Naive thymus-derived CD4-positive, alpha-beta T cell (primary cell): ENCODE results near the gene SYNE2. TPM values are rescaled to one million over a fixed set of nuclear protein-coding genes. Genes with fewer than 3 reads are reported as not detected.

Experiments
- ATAC-seq: fragments of 150-1000 bp; cut with Tn5 transposase; 2 replicates; pipeline ENCODE4 v1.10.0; 2021; ENCODE audit warnings: mild to moderate bottlenecking, moderate library complexity
- CTCF ChIA-PET: fragments of 350-600 bp; sonication (Branson Sonifier 250); formaldehyde crosslinking; loops from one replicate; lab custom pipeline; 2021; ENCODE audit warnings: antibody characterized with exemption; lab: Charles Lee
- POLR2A ChIA-PET: fragments of 350-600 bp; sonication (Branson Sonifier 250); formaldehyde crosslinking; loops from one replicate; lab custom pipeline; 2021; ENCODE audit warnings: antibody characterized with exemption, inconsistent platforms; lab: Charles Lee
- DNase-seq, 9 donors: peaks; one replicate each; pipeline versions ENCODE4 v3.0.0 to v3.0.0-alpha.2; 2020 to 2022; ENCODE audit warnings: mixed read lengths in 1 of 9
- H3K27ac ChIP-seq: one replicate; pipeline ENCODE4 v1.7.0; 2013; ENCODE audit warnings: mild to moderate bottlenecking, low read depth, low read length, moderate library complexity
- H3K27me3 ChIP-seq, 2 donors: one replicate each; pipeline ENCODE4 v1.7.0; 2013; ENCODE audit warnings: low read length in 2 of 2, mild to moderate bottlenecking in 2 of 2, moderate library complexity in 2 of 2; ENCODE audit not compliant: control insufficient read depth in 2 of 2, insufficient read depth in 2 of 2
- H3K36me3 ChIP-seq, 3 experiments: 1 replicate in 2 of 3; 2 replicates in 1 of 3; pipeline ENCODE4 v1.7.0; 2013; ENCODE audit warnings: low read length in 3 of 3, mild to moderate bottlenecking in 3 of 3, moderate library complexity in 1 of 3; ENCODE audit not compliant: insufficient read depth in 3 of 3, control insufficient read depth in 2 of 3
- H3K4me1 ChIP-seq, 2 donors: one replicate each; pipeline ENCODE4 v1.7.0; 2013; ENCODE audit warnings: low read length in 2 of 2, mild to moderate bottlenecking in 2 of 2, moderate library complexity in 1 of 2; ENCODE audit not compliant: control insufficient read depth in 2 of 2, insufficient read depth in 2 of 2
- H3K4me3 ChIP-seq: 2 replicates; pipeline ENCODE4 v1.7.0; 2013; ENCODE audit warnings: mild to moderate bottlenecking, low read length
- H3K9me3 ChIP-seq, 3 experiments: 1 replicate in 2 of 3; 2 replicates in 1 of 3; pipeline ENCODE4 v1.7.0; 2013; ENCODE audit warnings: low read length in 3 of 3; ENCODE audit not compliant: control insufficient read depth in 2 of 3
- H3K27ac Mint-ChIP-seq, 9 donors: one replicate each; pipeline ENCODE4 v1.8.0; 2020 to 2022; ENCODE audit warnings: mixed read lengths in 9 of 9, mild to moderate bottlenecking in 8 of 9, moderate library complexity in 5 of 9, inconsistent platforms in 2 of 9
- H3K27me3 Mint-ChIP-seq, 5 donors: one replicate each; pipeline ENCODE4 v1.8.0; 2021 to 2022; ENCODE audit warnings: mixed read lengths in 5 of 5, mild to moderate bottlenecking in 1 of 5
- H3K36me3 Mint-ChIP-seq, 5 donors: one replicate each; pipeline ENCODE4 v1.8.0; 2020 to 2022; ENCODE audit warnings: mixed read lengths in 5 of 5, mild to moderate bottlenecking in 3 of 5, inconsistent platforms in 1 of 5
- H3K4me1 Mint-ChIP-seq, 7 donors: one replicate each; pipeline ENCODE4 v1.8.0; 2020 to 2022; ENCODE audit warnings: mixed read lengths in 7 of 7, mild to moderate bottlenecking in 3 of 7, inconsistent platforms in 1 of 7
- H3K4me3 Mint-ChIP-seq, 10 donors: one replicate each; pipeline ENCODE4 v1.8.0; 2020 to 2022; ENCODE audit warnings: mild to moderate bottlenecking in 10 of 10, mixed read lengths in 10 of 10, moderate library complexity in 6 of 10, inconsistent platforms in 2 of 10
- H3K9me3 Mint-ChIP-seq, 11 donors: one replicate each; pipeline ENCODE4 v1.8.0; 2020 to 2022; ENCODE audit warnings: mixed read lengths in 11 of 11, mild to moderate bottlenecking in 4 of 11, inconsistent platforms in 1 of 11, moderate library complexity in 1 of 11
- intact Hi-C, 2 donors: fragments of 100-400 bp; cut with micrococcal nuclease; formaldehyde crosslinking; loops; one replicate each; pipeline ENCODE4 v1.15.1; 2023
- polyA plus RNA-seq, 2 donors: library from polyadenylated mRNA; unstranded; fragments of 300-500 nt; fragmentation: Illumina TruSeq; gene quantifications; one replicate each; pipeline ENCODE4 v1.2.3, GENCODE V29; 2021
- total RNA-seq, 6 experiments: library from RNA in 5 of 6; stranded (reverse) in 5 of 6; gene quantifications; 1 replicate in 5 of 6; 2 replicates in 1 of 6; pipeline ENCODE4 v1.2.3 and lab custom pipeline; 2021 to 2026

SYNE2 gene
- total and polyA plus RNA-seq, 7 experiments from 2014 or later = 22.4 to 170 (median 139) TPM

GRCh38 chr14:64098120-64098519 is 245.3 kb downstream of the SYNE2 start:
- H3K27ac Mint-ChIP-seq = peak overlapping the region in 2 of 9 donors; percentile 47 to 49
- no peak overlapping the region for H3K4me3 Mint-ChIP-seq
- CTCF ChIA-PET = no interaction called here
- intact Hi-C loops = no loop called here
- no peak overlapping the region for H3K27ac ChIP-seq
- no peak for DNase-seq
- peaks cover 9 to 81% (median 56%) of the 10 kb centered on the region in 5 donors for H3K36me3 Mint-ChIP-seq
- H3K27me3 Mint-ChIP-seq = no peaks in the 10 kb centered on the region
- POLR2A ChIA-PET = no interaction called here
- peaks cover 0 to 4% (median 0%) of the 10 kb centered on the region in 11 donors for H3K9me3 Mint-ChIP-seq
- H3K36me3 ChIP-seq = peaks cover 10 to 48% (median 43%) of the 10 kb centered on the region in 3 experiments
- no peaks in the 10 kb centered on the region for H3K27me3 ChIP-seq
- no peaks in the 10 kb centered on the region for H3K9me3 ChIP-seq
- no peak for ATAC-seq
- no peaks in the 10 kb centered on the region for H3K4me1 ChIP-seq
- H3K4me1 Mint-ChIP-seq = peaks cover 0 to 2% (median 0%) of the 10 kb centered on the region in 7 donors
- H3K4me3 ChIP-seq = no peak overlapping the region

- Mint-ChIP-seq H3K4me3 (no peak overlapping the region), H3K27ac (peak overlapping the region in 1 of 9 donors; percentile 46), H3K9me3 (no peaks in the 10 kb centered on the region), H3K36me3 (peaks cover 17 to 42% (median 31%) of the 10 kb centered on the region in 5 donors), H3K27me3 (no peaks in the 10 kb centered on the region), H3K4me1 (peaks cover 0 to 2% (median 0%) of the 10 kb centered on the region in 7 donors)
- ChIA-PET POLR2A (no interaction called here), CTCF (no interaction called here)
- Histone ChIP-seq H3K27me3 (no peaks in the 10 kb centered on the region), H3K36me3 (peaks cover 8 to 45% (median 40%) of the 10 kb centered on the region in 3 experiments), H3K4me3 (no peak overlapping the region), H3K9me3 (no peaks in the 10 kb centered on the region), H3K4me1 (no peaks in the 10 kb centered on the region), H3K27ac (no peak overlapping the region)
- intact Hi-C loops = no loop called here
- DNase-seq = no peak
- ATAC-seq = no peak
These were observed 254.6 kb downstream of the SYNE2 start for GRCh38 chr14:64107438-64107837.

- CTCF ChIA-PET = no interaction called here
- Histone ChIP-seq H3K36me3 (peaks cover 4 to 47% (median 35%) of the 10 kb centered on the region in 3 experiments), H3K27me3 (no peaks in the 10 kb centered on the region), H3K9me3 (no peaks in the 10 kb centered on the region), H3K27ac (no peak overlapping the region), H3K4me3 (no peak overlapping the region), H3K4me1 (no peaks in the 10 kb centered on the region)
- H3K4me3 Mint-ChIP-seq = no peak overlapping the region
- intact Hi-C loops = no loop called here
- no peaks in the 10 kb centered on the region for H3K27me3 Mint-ChIP-seq
- POLR2A ChIA-PET = no interaction called here
- no peaks in the 10 kb centered on the region for H3K9me3 Mint-ChIP-seq
- ATAC-seq (no peak), DNase-seq (no peak)
- H3K36me3 Mint-ChIP-seq = peaks cover 6 to 33% (median 20%) of the 10 kb centered on the region in 5 donors
- no peak overlapping the region for H3K27ac Mint-ChIP-seq
- no peaks in the 10 kb centered on the region for H3K4me1 Mint-ChIP-seq
These were observed 257.2 kb downstream of the SYNE2 start for GRCh38 chr14:64109819-64110554.

GRCh38 chr14:64110802-64111201 is 258.0 kb downstream of the SYNE2 start:
- Mint-ChIP-seq H3K4me1 (no peaks in the 10 kb centered on the region), H3K27ac (no peak overlapping the region), H3K4me3 (no peak overlapping the region), H3K36me3 (peaks cover 4 to 31% (median 23%) of the 10 kb centered on the region in 5 donors), H3K27me3 (no peaks in the 10 kb centered on the region), H3K9me3 (no peaks in the 10 kb centered on the region)
- peaks cover 3 to 48% (median 36%) of the 10 kb centered on the region in 3 experiments for H3K36me3 ChIP-seq
- DNase-seq (no peak), ATAC-seq (no peak)
- no peak overlapping the region for H3K27ac ChIP-seq
- CTCF ChIA-PET = no interaction called here
- no peaks in the 10 kb centered on the region for H3K27me3 ChIP-seq
- H3K4me1 ChIP-seq = no peaks in the 10 kb centered on the region
- intact Hi-C loops = no loop called here
- H3K4me3 ChIP-seq = no peak overlapping the region
- no peaks in the 10 kb centered on the region for H3K9me3 ChIP-seq
- POLR2A ChIA-PET = no interaction called here

GRCh38 chr14:64112867-64113678 is 260.3 kb downstream of the SYNE2 start:
- H3K27me3 Mint-ChIP-seq = no peaks in the 10 kb centered on the region
- H3K27ac ChIP-seq = no peak overlapping the region
- peaks cover 3 to 43% (median 32%) of the 10 kb centered on the region in 3 experiments for H3K36me3 ChIP-seq
- no peak overlapping the region for H3K4me3 Mint-ChIP-seq
- no peaks in the 10 kb centered on the region for H3K4me1 Mint-ChIP-seq
- ChIA-PET POLR2A (no interaction called here), CTCF (no interaction called here)
- H3K27ac Mint-ChIP-seq = no peak overlapping the region
- no peaks in the 10 kb centered on the region for H3K9me3 Mint-ChIP-seq
- no peaks in the 10 kb centered on the region for H3K4me1 ChIP-seq
- DNase-seq (no peak), ATAC-seq (no peak)
- H3K9me3 ChIP-seq = no peaks in the 10 kb centered on the region
- intact Hi-C loops = no loop called here
- peaks cover 4 to 36% (median 17%) of the 10 kb centered on the region in 5 donors for H3K36me3 Mint-ChIP-seq
- H3K4me3 ChIP-seq = no peak overlapping the region
- H3K27me3 ChIP-seq = no peaks in the 10 kb centered on the region

- H3K27me3 Mint-ChIP-seq = no peaks in the 10 kb centered on the region
- H3K9me3 ChIP-seq = no peaks in the 10 kb centered on the region
- no peak overlapping the region for H3K4me3 ChIP-seq
- ChIA-PET CTCF (no interaction called here), POLR2A (no interaction called here)
- no peak overlapping the region for H3K4me3 Mint-ChIP-seq
- DNase-seq (no peak), ATAC-seq (no peak)
- peaks cover 4 to 38% (median 22%) of the 10 kb centered on the region in 5 donors for H3K36me3 Mint-ChIP-seq
- no peaks in the 10 kb centered on the region for H3K4me1 Mint-ChIP-seq
- intact Hi-C loops = no loop called here
- H3K27me3 ChIP-seq = no peaks in the 10 kb centered on the region
- no peak overlapping the region for H3K27ac Mint-ChIP-seq
- H3K36me3 ChIP-seq = peaks cover 2 to 38% (median 32%) of the 10 kb centered on the region in 3 experiments
- H3K4me1 ChIP-seq = no peaks in the 10 kb centered on the region
- H3K9me3 Mint-ChIP-seq = no peaks in the 10 kb centered on the region
- H3K27ac ChIP-seq = no peak overlapping the region
These were observed 261.4 kb downstream of the SYNE2 start for GRCh38 chr14:64114166-64114565.
